HEK293 (cell line): ENCODE results near the gene FRAS1.

Source experiments
- CTCF ChIA-PET: fragments of 350-600 bp; formaldehyde crosslinking; extraction: SDS; loops from one replicate; lab custom pipeline; 2021; ENCODE audit warnings: antibody characterized with exemption; lab: Yijun Ruan, JAX
- POLR2A ChIA-PET: fragments of 300-600 bp; formaldehyde crosslinking; extraction: SDS; loops from one replicate; lab custom pipeline; 2020; ENCODE audit warnings: antibody characterized with exemption, inconsistent platforms; lab: Yijun Ruan, JAX
- H3K27ac ChIP-seq: fragments of 200-500 bp; sonication (Bioruptor generic); 2 replicates; pipeline ENCODE4 v1.5.1; 2014; ENCODE audit warnings: low read depth, low read length, control low read depth, inconsistent platforms; ENCODE audit errors: extremely low read depth
- H3K36me3 ChIP-seq, 2 experiments: fragments of 200-500 bp in 1 of 2; sonication (Bioruptor generic) in 1 of 2; 1 replicate in 1 of 2; 2 replicates in 1 of 2; pipeline ENCODE4 v1.5.1; 2014 to 2017; ENCODE audit warnings: inconsistent platforms in 2 of 2, low read length in 2 of 2; ENCODE audit not compliant: control insufficient read depth in 2 of 2, insufficient read depth in 1 of 2
- H3K4me1 ChIP-seq: fragments of 200-500 bp; sonication (Bioruptor generic); 2 replicates; pipeline ENCODE4 v1.5.1; 2014; ENCODE audit warnings: mild to moderate bottlenecking, low read length, inconsistent platforms; ENCODE audit not compliant: control insufficient read depth, insufficient read depth
- H3K4me3 ChIP-seq: 2 replicates; pipeline ENCODE4 v1.5.1; 2011; ENCODE audit warnings: low read depth, mild to moderate bottlenecking, control low read depth, low read length, moderate library complexity
- H3K9me3 ChIP-seq: fragments of 200-500 bp; sonication (Bioruptor generic); 2 replicates; pipeline ENCODE4 v1.5.1; 2014; ENCODE audit warnings: low read depth, low read length, inconsistent platforms; ENCODE audit not compliant: control insufficient read depth, insufficient read depth
- AEBP2 ChIP-seq: fragments of 450-650 bp; formaldehyde crosslinking; IDR thresholded peaks from 2 replicates; pipeline ENCODE4 v1.5.1; 2016; ENCODE audit warnings: missing biosample characterization, missing genetic modification characterization, borderline replicate concordance
- BCL11B ChIP-seq: fragments of 450-650 bp; formaldehyde crosslinking; IDR thresholded peaks from 2 replicates; pipeline ENCODE4 v1.5.1; 2016; ENCODE audit warnings: low read depth, missing biosample characterization, missing genetic modification characterization
- GLIS1 ChIP-seq: fragments of 450-650 bp; formaldehyde crosslinking; IDR thresholded peaks from 2 replicates; pipeline ENCODE4 v1.5.1; 2016; ENCODE audit warnings: missing biosample characterization, missing genetic modification characterization
- IKZF3 ChIP-seq: fragments of 450-650 bp; IDR thresholded peaks from 2 replicates; pipeline ENCODE4 v1.5.0; 2018; ENCODE audit warnings: missing biosample characterization, mild to moderate bottlenecking, missing genetic modification characterization, moderate library complexity
- OVOL3 ChIP-seq: fragments of 450-650 bp; formaldehyde crosslinking; IDR thresholded peaks from 2 replicates; pipeline ENCODE4 v1.5.1; 2016; ENCODE audit warnings: missing biosample characterization, missing genetic modification characterization
- SP7 ChIP-seq: fragments of 450-650 bp; formaldehyde crosslinking; IDR thresholded peaks from 2 replicates; pipeline ENCODE4 v1.5.1; 2016; ENCODE audit warnings: missing biosample characterization, missing genetic modification characterization
- ZFP41 ChIP-seq: fragments of 450-650 bp; formaldehyde crosslinking; IDR thresholded peaks from 2 replicates; pipeline ENCODE4 v1.5.1; 2016; ENCODE audit warnings: missing biosample characterization, missing genetic modification characterization, borderline replicate concordance
- ZNF132 ChIP-seq: fragments of 450-650 bp; formaldehyde crosslinking; IDR thresholded peaks from 2 replicates; pipeline ENCODE4 v1.5.1; 2017; ENCODE audit warnings: missing biosample characterization, missing genetic modification characterization, borderline replicate concordance
- ZNF138 ChIP-seq: fragments of 450-650 bp; formaldehyde crosslinking; IDR thresholded peaks from 2 replicates; pipeline ENCODE4 v1.5.1; 2016; ENCODE audit warnings: missing biosample characterization, missing genetic modification characterization, borderline replicate concordance
- ZNF202 ChIP-seq: fragments of 450-650 bp; formaldehyde crosslinking; IDR thresholded peaks from 2 replicates; pipeline ENCODE4 v1.5.1; 2016; ENCODE audit warnings: missing biosample characterization, missing genetic modification characterization, borderline replicate concordance
- ZNF211 ChIP-seq: fragments of 450-650 bp; formaldehyde crosslinking; IDR thresholded peaks from 2 replicates; pipeline ENCODE4 v1.5.1; 2016; ENCODE audit warnings: low read depth, missing biosample characterization, missing genetic modification characterization
- ZNF24 ChIP-seq: fragments of 450-650 bp; formaldehyde crosslinking; IDR thresholded peaks from 2 replicates; pipeline ENCODE4 v1.5.1; 2016; ENCODE audit warnings: missing biosample characterization, missing genetic modification characterization
- ZNF280D ChIP-seq: fragments of 450-650 bp; formaldehyde crosslinking; IDR thresholded peaks from 2 replicates; pipeline ENCODE4 v1.5.1; 2016; ENCODE audit warnings: missing biosample characterization, missing genetic modification characterization
- ZNF292 ChIP-seq: fragments of 450-650 bp; formaldehyde crosslinking; IDR thresholded peaks from 2 replicates; pipeline ENCODE4 v1.5.1; 2016; ENCODE audit warnings: low read depth, missing biosample characterization, missing genetic modification characterization, borderline replicate concordance
- ZNF341 ChIP-seq: fragments of 450-650 bp; formaldehyde crosslinking; IDR thresholded peaks from 2 replicates; pipeline ENCODE4; 2016; ENCODE audit warnings: low read depth, missing biosample characterization, missing genetic modification characterization
- ZNF560 ChIP-seq: fragments of 450-650 bp; formaldehyde crosslinking; IDR thresholded peaks from 2 replicates; pipeline ENCODE4 v1.5.1; 2017; ENCODE audit warnings: missing biosample characterization, missing genetic modification characterization, borderline replicate concordance
- ZNF580 ChIP-seq: fragments of 450-650 bp; formaldehyde crosslinking; IDR thresholded peaks from 2 replicates; pipeline ENCODE4 v1.5.1; 2016; ENCODE audit warnings: missing biosample characterization, missing genetic modification characterization
- ZNF623 ChIP-seq: fragments of 450-650 bp; formaldehyde crosslinking; IDR thresholded peaks from 2 replicates; pipeline ENCODE4 v1.5.1; 2016; ENCODE audit warnings: missing biosample characterization, missing genetic modification characterization
- ZNF664 ChIP-seq: fragments of 450-650 bp; formaldehyde crosslinking; IDR thresholded peaks from 2 replicates; pipeline ENCODE4 v1.5.1; 2016; ENCODE audit warnings: missing biosample characterization, missing genetic modification characterization
- ZNF701 ChIP-seq: fragments of 450-650 bp; formaldehyde crosslinking; IDR thresholded peaks from 2 replicates; pipeline ENCODE4 v1.5.1; 2016; ENCODE audit warnings: missing biosample characterization, missing genetic modification characterization
- ZNF768 ChIP-seq: fragments of 450-650 bp; formaldehyde crosslinking; IDR thresholded peaks from 2 replicates; pipeline ENCODE4 v1.5.1; 2018; ENCODE audit warnings: missing biosample characterization, mild to moderate bottlenecking, missing genetic modification characterization
- ZSCAN16 ChIP-seq: fragments of 450-650 bp; formaldehyde crosslinking; IDR thresholded peaks from 2 replicates; pipeline ENCODE4 v1.5.1; 2016; ENCODE audit warnings: missing biosample characterization, missing genetic modification characterization
- TF ChIP-seq, protein P1 (sequence below): fragments of 450-650 bp; formaldehyde crosslinking; IDR thresholded peaks from 2 replicates; pipeline ENCODE4 v1.5.1; 2016; ENCODE audit warnings: missing biosample characterization, missing genetic modification characterization, low read depth
- TF ChIP-seq, protein P2 (sequence below): fragments of 450-650 bp; formaldehyde crosslinking; IDR thresholded peaks from 2 replicates; pipeline ENCODE4; 2016; ENCODE audit warnings: missing biosample characterization, missing genetic modification characterization

The FRAS1 gene

GRCh38 chr4:78578674-78579425, 521.7 kb downstream of the FRAS1 start (continued):
- TF ChIP-seq ZNF280D: no peak
- no peak for TF ChIP-seq ZNF292 (tag by site-specific recombination)
- no peak for TF ChIP-seq ZNF664 (tag by site-specific recombination)
- no peak for TF ChIP-seq IKZF3 (tag by site-specific recombination)
- TF ChIP-seq BCL11B (tag by site-specific recombination): no peak
- TF ChIP-seq GLIS1: no peak
- no peak for TF ChIP-seq ZNF24 (tag by site-specific recombination)
- TF ChIP-seq, protein P1, sequence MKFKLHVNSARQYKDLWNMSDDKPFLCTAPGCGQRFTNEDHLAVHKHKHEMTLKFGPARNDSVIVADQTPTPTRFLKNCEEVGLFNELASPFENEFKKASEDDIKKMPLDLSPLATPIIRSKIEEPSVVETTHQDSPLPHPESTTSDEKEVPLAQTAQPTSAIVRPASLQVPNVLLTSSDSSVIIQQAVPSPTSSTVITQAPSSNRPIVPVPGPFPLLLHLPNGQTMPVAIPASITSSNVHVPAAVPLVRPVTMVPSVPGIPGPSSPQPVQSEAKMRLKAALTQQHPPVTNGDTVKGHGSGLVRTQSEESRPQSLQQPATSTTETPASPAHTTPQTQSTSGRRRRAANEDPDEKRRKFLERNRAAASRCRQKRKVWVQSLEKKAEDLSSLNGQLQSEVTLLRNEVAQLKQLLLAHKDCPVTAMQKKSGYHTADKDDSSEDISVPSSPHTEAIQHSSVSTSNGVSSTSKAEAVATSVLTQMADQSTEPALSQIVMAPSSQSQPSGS (tag by site-specific recombination): no peak
- TF ChIP-seq ZNF768: no peak
- TF ChIP-seq ZSCAN16 (tag by site-specific recombination): no peak
- TF ChIP-seq AEBP2 (tag by site-specific recombination): 0 out of 2 replicates have a peak, but pooled peaks have one; percentile 32
- no peak for TF ChIP-seq SP7 (tag by site-specific recombination)
- no peak for TF ChIP-seq ZNF580 (tag by site-specific recombination)
- no peak for TF ChIP-seq ZNF202 (tag by site-specific recombination)
- TF ChIP-seq ZNF132 (tag by site-specific recombination): no peak
- TF ChIP-seq ZNF138: no peak

DNA sequence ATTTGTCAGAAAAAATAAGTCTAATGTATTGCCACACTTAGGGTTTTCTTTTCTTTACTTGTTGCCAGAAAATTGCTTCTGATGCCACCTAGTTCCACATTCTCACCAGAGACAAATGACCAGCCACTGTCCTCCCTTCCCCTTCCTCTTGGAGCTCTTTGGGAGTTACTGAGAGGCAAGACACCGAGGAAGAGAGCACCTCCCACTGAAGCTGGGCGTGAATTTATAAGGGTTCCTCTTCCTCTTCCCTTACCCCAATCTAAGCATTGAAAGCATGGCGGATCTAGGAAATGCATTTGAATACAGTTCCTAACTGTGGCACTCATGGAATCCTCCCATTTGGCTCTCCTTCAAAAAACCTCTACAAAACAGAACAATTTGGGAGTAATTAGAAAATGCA, 524.5 kb downstream of the FRAS1 start:
- Histone ChIP-seq H3K9me3 (no peaks in the 10 kb centered on the region), H3K27ac (no peak overlapping the region), H3K4me1 (no peaks in the 10 kb centered on the region), H3K36me3 (peaks cover 0 to 5% of the 10 kb centered on the region in 2 experiments; a peak in 1 of 3 replicates), H3K4me3 (no peak overlapping the region)
- POLR2A ChIA-PET: no interaction called here
- no peak for TF ChIP-seq ZFP41 (tag by site-specific recombination)
- no peak for TF ChIP-seq ZNF211 (tag by site-specific recombination)
- no peak for TF ChIP-seq ZNF560 (tag by site-specific recombination)
- TF ChIP-seq ZNF701 (tag by site-specific recombination): no peak
- no peak for TF ChIP-seq OVOL3 (tag by site-specific recombination)
- TF ChIP-seq, protein P2, sequence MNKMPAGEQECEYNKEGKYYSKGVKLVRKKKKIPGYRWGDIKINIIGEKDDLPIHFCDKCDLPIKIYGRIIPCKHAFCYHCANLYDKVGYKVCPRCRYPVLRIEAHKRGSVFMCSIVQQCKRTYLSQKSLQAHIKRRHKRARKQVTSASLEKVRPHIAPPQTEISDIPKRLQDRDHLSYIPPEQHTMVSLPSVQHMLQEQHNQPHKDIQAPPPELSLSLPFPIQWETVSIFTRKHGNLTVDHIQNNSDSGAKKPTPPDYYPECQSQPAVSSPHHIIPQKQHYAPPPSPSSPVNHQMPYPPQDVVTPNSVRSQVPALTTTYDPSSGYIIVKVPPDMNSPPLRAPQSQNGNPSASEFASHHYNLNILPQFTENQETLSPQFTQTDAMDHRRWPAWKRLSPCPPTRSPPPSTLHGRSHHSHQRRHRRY (tag by site-specific recombination): no peak
- no peak for TF ChIP-seq ZNF341 (tag by site-specific recombination)
- TF ChIP-seq ZNF623 (tag by site-specific recombination): no peak
- CTCF ChIA-PET: interaction anchor here (0.7 kb wide), 1 partner anchor 35 kb away, joined by 3 read pairs; no protein-coding TSS in a partner anchor
